Stomach (tissue), 9 donors: Measurements from ENCODE around the gene HOMER1. TPM values are rescaled to one million over a fixed set of nuclear protein-coding genes. Genes with fewer than 3 reads are reported as not detected.
"Not testable (repeated sequence)": the region's sequence is repeated elsewhere in the genome, so short reads cannot be mapped to it uniquely, and the experiment has no call there.

ENCODE experiments used
- DNase-seq, 2 donors: peaks; one replicate each; pipeline versions ENCODE4 v3.0.0 to v3.0.0-alpha.2; 2013 to 2019
- H3K27ac ChIP-seq, 5 donors: fragments of 200-600 bp in 4 of 5; sonication (generic) in 4 of 5; one replicate each; pipeline ENCODE4 v1.5.1; 2013 to 2019; ENCODE audit warnings: mild to moderate bottlenecking in 1 of 5, moderate library complexity in 1 of 5
- H3K27me3 ChIP-seq, 3 donors: fragments of 200-600 bp; sonication (generic); one replicate each; pipeline ENCODE4 v1.5.1; 2017 to 2019; ENCODE audit warnings: mixed run types in 1 of 3
- H3K36me3 ChIP-seq, 4 donors: fragments of 200-600 bp; sonication (generic); 1 replicate in 3 of 4; 2 replicates in 1 of 4; pipeline ENCODE4 v1.5.1; 2016 to 2019
- H3K4me1 ChIP-seq, 4 donors: fragments of 200-600 bp; sonication (generic); one replicate each; pipeline ENCODE4 v1.5.1; 2016 to 2019
- H3K4me3 ChIP-seq, 4 donors: fragments of 200-600 bp; sonication (generic) in 3 of 4; one replicate each; pipeline ENCODE4 v1.5.1; 2016 to 2019; ENCODE audit warnings: mild to moderate bottlenecking in 1 of 4
- H3K9me3 ChIP-seq, 4 donors: fragments of 200-600 bp; sonication (generic); one replicate each; pipeline ENCODE4 v1.5.1; 2016 to 2019
- CTCF ChIP-seq, 7 experiments: fragments of 450-650 bp in 4 of 7; fragments of 200-600 bp in 3 of 7; sonication (generic) in 3 of 7; IDR thresholded peaks; one replicate each; pipeline ENCODE4 v1.5.1; 2016 to 2019; ENCODE audit warnings: antibody characterized with exemption in 7 of 7, control low read depth in 2 of 7, mild to moderate bottlenecking in 1 of 7
- EP300 ChIP-seq: sonication (generic); formaldehyde crosslinking; IDR thresholded peaks from one replicate; pipeline ENCODE4 v1.6.1; 2017; ENCODE audit warnings: antibody characterized with exemption
- POLR2A ChIP-seq, 4 donors: fragments of 450-650 bp; IDR thresholded peaks; one replicate each; pipeline ENCODE4 v1.6.1; 2016; ENCODE audit warnings: antibody characterized with exemption in 4 of 4, control low read depth in 2 of 4, mild to moderate bottlenecking in 1 of 4, moderate library complexity in 1 of 4
- POLR2AphosphoS5 ChIP-seq, 3 donors: sonication (generic); formaldehyde crosslinking; IDR thresholded peaks; one replicate each; pipeline ENCODE4 v1.6.1; 2016; ENCODE audit warnings: antibody characterized with exemption in 3 of 3
- WGBS, 5 donors: extraction: QIAGEN DNeasy Blood & Tissue Kit in 3 of 5; methylation state at CpG; one replicate each; pipeline versions ENCODE4 v1.1.5 to v1.1.7; 2013 to 2018; 5-methylcytosine and 5-hydroxymethylcytosine counted together
- intact Hi-C: fragments of 100-400 bp; cut with DNase I; formaldehyde crosslinking; loops from one replicate; pipeline ENCODE4 v1.15.1; 2023; ENCODE audit warnings: low total_unique reads
- polyA plus RNA-seq, 3 donors: library from polyadenylated mRNA; stranded (reverse); fragments of 200-250 nt; gene quantifications; one replicate each; pipeline ENCODE4 v1.2.3, GENCODE V29; 2013
- total RNA-seq, 5 donors: library from RNA; depleted of rRNA; stranded (reverse); fragments of >200 nt; gene quantifications; one replicate each; pipeline versions ENCODE4 v1.1.0 to v1.2.3, GENCODE V29; 2014 to 2016
- donor health status: healthy with polysubstance abuse.
- donor health status: Bipolar disorder and iron deficiency.
- donor health status: healthy.

The HOMER1 gene
- total and polyA plus RNA-seq, 8 donors: 0.85 to 21.6 (median 3.7) TPM

- Histone ChIP-seq H3K27me3 (peaks cover 0 to 14% (median 9%) of the 10 kb centered on the region in 3 donors), H3K4me1 (peaks cover 0 to 22% (median 18%) of the 10 kb centered on the region in 4 donors), H3K9me3 (no peaks in the 10 kb centered on the region), H3K27ac (no peak overlapping the region), H3K4me3 (no peak overlapping the region), H3K36me3 (no peaks in the 10 kb centered on the region)
- no peak for TF ChIP-seq CTCF (IDR thresholded peaks at IDR 0.05)
- TF ChIP-seq POLR2AphosphoS5 (IDR thresholded peaks at IDR 0.05): no peak
- TF ChIP-seq POLR2A (IDR thresholded peaks at IDR 0.05): no peak
- no peak for TF ChIP-seq EP300
- intact Hi-C loops: no loop called here
- WGBS, 5 donors: 53 to 69% (median 66%) methylated on average over 1 of the region's 1 CpG
- no peak for DNase-seq
These were observed 3.1 kb upstream of the HOMER1 start for GRCh38 chr5:79516986-79517385.

DNA sequence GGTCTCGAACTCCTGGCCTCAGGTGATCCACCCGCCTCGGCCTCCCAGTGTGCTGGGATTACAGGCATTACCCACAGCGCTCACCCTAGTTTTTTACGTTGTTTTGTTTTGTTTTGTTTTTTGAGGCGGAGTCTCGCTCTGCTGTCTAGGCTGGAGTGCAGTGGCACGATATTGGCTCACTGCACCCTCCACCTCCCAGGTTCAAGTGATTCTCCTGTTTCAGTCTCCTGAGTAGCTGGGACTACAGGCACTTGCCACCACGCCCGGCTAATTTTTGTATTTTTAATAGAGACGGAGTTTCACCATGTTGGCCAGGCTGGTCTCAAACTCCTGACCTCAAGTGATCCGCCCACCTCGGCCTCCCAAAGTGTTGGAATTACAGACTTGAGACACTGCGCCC is 2.4 kb upstream of the HOMER1 start:
- H3K27ac ChIP-seq, intact Hi-C loops, H3K9me3 ChIP-seq, DNase-seq, H3K4me3 ChIP-seq, H3K36me3 ChIP-seq: not testable (repeated sequence)
- WGBS, 5 donors: 87 to 97% (median 95%) methylated on average over 14 of the region's 14 CpGs
- Histone ChIP-seq H3K4me1 (peaks cover 0 to 27% (median 21%) of the 10 kb centered on the region in 4 donors), H3K27me3 (peaks cover 0 to 14% (median 12%) of the 10 kb centered on the region in 3 donors)

GRCh38 chr5:79514391-79515105 is 614 bp upstream of the HOMER1 start:
- intact Hi-C loops: no loop called here
- Histone ChIP-seq H3K4me1 (peaks cover 0 to 37% (median 25%) of the 10 kb centered on the region in 4 donors), H3K36me3 (no peaks in the 10 kb centered on the region), H3K9me3 (no peaks in the 10 kb centered on the region), H3K4me3 (peak overlapping the region; percentile 80 to 95 (median 81)), H3K27me3 (peaks cover 0 to 26% (median 12%) of the 10 kb centered on the region in 3 donors), H3K27ac (peak overlapping the region; percentile 97 to 100 (median 98))
- 1 to 2% (median 1%) methylated on average over 31 to 38 of the region's 38 CpGs for WGBS, 5 donors
- peak; percentile 92 to 98 for DNase-seq
- no peak for TF ChIP-seq CTCF (IDR thresholded peaks at IDR 0.05)
- TF ChIP-seq EP300: peak; percentile 56
- peak in 2 of 4 donors; percentile 87 to 88 for TF ChIP-seq POLR2A (IDR thresholded peaks at IDR 0.05)
- peak; percentile 97 for TF ChIP-seq POLR2AphosphoS5 (IDR thresholded peaks at IDR 0.05)

DNA sequence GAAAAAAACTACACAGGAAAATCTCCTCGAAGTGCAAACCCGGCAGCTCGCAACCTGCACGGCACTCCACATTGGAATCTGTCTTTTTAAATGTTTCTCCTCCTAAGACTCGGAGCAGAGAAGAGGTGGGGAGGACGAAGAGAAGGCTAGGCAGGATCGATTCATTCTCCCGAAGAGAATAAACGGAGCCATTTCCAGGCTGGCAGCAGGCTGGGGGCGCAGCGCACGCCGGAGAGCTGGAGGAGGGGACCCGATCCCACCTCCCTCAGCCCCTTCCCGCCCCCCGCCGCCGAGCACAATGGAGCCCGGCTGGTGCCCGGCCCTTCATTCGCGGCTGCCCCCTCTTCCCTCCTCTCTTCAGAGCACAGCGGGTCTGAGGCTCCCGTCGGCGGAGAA is 628 bp downstream of the HOMER1 start:
- H3K27ac ChIP-seq: peak overlapping the region; percentile 97 to 100 (median 98)
- WGBS, 5 donors: 0 to 1% (median 0%) methylated on average over 15 to 26 of the region's 26 CpGs
- H3K36me3 ChIP-seq: no peaks in the 10 kb centered on the region
- peaks cover 0 to 26% (median 12%) of the 10 kb centered on the region in 3 donors for H3K27me3 ChIP-seq
- DNase-seq: no peak
- peaks cover 0 to 45% (median 29%) of the 10 kb centered on the region in 4 donors for H3K4me1 ChIP-seq
- intact Hi-C loops: no loop called here
- peak overlapping the region; percentile 80 to 95 (median 81) for H3K4me3 ChIP-seq
- TF ChIP-seq POLR2A (IDR thresholded peaks at IDR 0.05) (no peak), CTCF (IDR thresholded peaks at IDR 0.05) (no peak), POLR2AphosphoS5 (IDR thresholded peaks at IDR 0.05) (no peak), EP300 (no peak)
- H3K9me3 ChIP-seq: no peaks in the 10 kb centered on the region
